Muscle of leg (tissue), 11 donors: ENCODE results near the gene ABHD11. TPM values are rescaled to one million over a fixed set of nuclear protein-coding genes. Genes with fewer than 3 reads are reported as not detected.
"Not testable (repeated sequence)": the region's sequence is repeated elsewhere in the genome, so short reads cannot be mapped to it uniquely, and the experiment has no call there.

ENCODE experiments used
- DNase-seq: peaks from one replicate; pipeline ENCODE4 v3.0.0; 2013
- H3K27ac ChIP-seq: one replicate; pipeline ENCODE4 v1.5.1; 2013; ENCODE audit warnings: mild to moderate bottlenecking, low read length, control low read depth
- H3K27me3 ChIP-seq: one replicate; pipeline ENCODE4 v1.6.1; 2013; ENCODE audit warnings: low read length; ENCODE audit not compliant: control insufficient read depth, insufficient read depth
- H3K36me3 ChIP-seq: one replicate; pipeline ENCODE4 v1.6.1; 2013; ENCODE audit warnings: low read length; ENCODE audit not compliant: control insufficient read depth, insufficient read depth
- H3K4me1 ChIP-seq: one replicate; pipeline ENCODE4 v1.6.1; 2013; ENCODE audit warnings: low read length; ENCODE audit not compliant: control insufficient read depth, insufficient read depth
- H3K4me3 ChIP-seq: one replicate; pipeline ENCODE4 v1.5.1; 2013; ENCODE audit warnings: low read length, control low read depth
- H3K9me3 ChIP-seq: replicated peaks from 2 replicates; pipeline ENCODE4 v1.6.1; 2013; ENCODE audit warnings: low read depth, low read length; ENCODE audit not compliant: control insufficient read depth
- WGBS: methylation state at CpG from one replicate; pipeline ENCODE4 v1.1.5; 2013; ENCODE audit warnings: missing lambda C conversion rate; ENCODE audit not compliant: insufficient coverage; 5-methylcytosine and 5-hydroxymethylcytosine counted together
- polyA plus RNA-seq, 8 donors: library from polyadenylated mRNA; unstranded; fragments of 120-200 nt; gene quantifications; one replicate each; pipeline versions ENCODE4 v1.2.1 to v1.2.3, GENCODE V29; 2013; ENCODE audit warnings: inconsistent platforms in 1 of 8, low replicate concordance in 1 of 8; ENCODE audit not compliant: insufficient read length in 8 of 8, insufficient read depth in 1 of 8
- total RNA-seq: library from RNA; stranded (reverse); fragments of 120-200 nt; gene quantifications from one replicate; pipeline ENCODE4 v1.2.4, GENCODE V29; 2013

The ABHD11 gene
- total and polyA plus RNA-seq, 9 donors, result 9.6 to 17.1 (median 12.9) TPM

GRCh38 chr7:73721377-73721817 lies 17.2 kb downstream of the ABHD11 start:
- peak; percentile 92 for DNase-seq
- peaks cover 3% of the 10 kb centered on the region for H3K27me3 ChIP-seq
- H3K4me3 ChIP-seq, result no peak overlapping the region
- peak overlapping the region; percentile 86 for H3K27ac ChIP-seq
- WGBS, result 50% methylated on average over 3 of the region's 3 CpGs
- H3K36me3 ChIP-seq, result no peaks in the 10 kb centered on the region
- H3K9me3 ChIP-seq, result no peaks in the 10 kb centered on the region
- H3K4me1 ChIP-seq, result peaks cover 45% of the 10 kb centered on the region

GRCh38 chr7:73720443-73720842 lies 18.2 kb downstream of the ABHD11 start:
- H3K27me3 ChIP-seq, DNase-seq, H3K9me3 ChIP-seq, H3K36me3 ChIP-seq, H3K4me3 ChIP-seq, H3K27ac ChIP-seq: not testable (repeated sequence)
- peaks cover 54% of the 10 kb centered on the region for H3K4me1 ChIP-seq
- WGBS, result 89% methylated on average over 6 of the region's 9 CpGs

GRCh38 chr7:73719806-73720169 lies 18.8 kb downstream of the ABHD11 start:
- WGBS, result 21% methylated on average over 4 of the region's 16 CpGs
- peak overlapping the region; percentile 31 for H3K4me3 ChIP-seq
- DNase-seq, result no peak
- H3K27me3 ChIP-seq, result peaks cover 3% of the 10 kb centered on the region
- H3K27ac ChIP-seq, result no peak overlapping the region
- H3K9me3 ChIP-seq, result no peaks in the 10 kb centered on the region
- no peaks in the 10 kb centered on the region for H3K36me3 ChIP-seq
- H3K4me1 ChIP-seq, result peaks cover 58% of the 10 kb centered on the region

- peak; percentile 75 for DNase-seq
- H3K27me3 ChIP-seq, result peaks cover 3% of the 10 kb centered on the region
- H3K36me3 ChIP-seq, result no peaks in the 10 kb centered on the region
- no peaks in the 10 kb centered on the region for H3K9me3 ChIP-seq
- H3K4me3 ChIP-seq, result peak within 1 kb of the TSS; percentile 74
- H3K4me1 ChIP-seq, result peaks cover 58% of the 10 kb centered on the region
- no peak within 1 kb of the TSS for H3K27ac ChIP-seq
- under 1% methylated on average over 64 of the region's 96 CpGs for WGBS
These were observed 19.4 kb downstream of the ABHD11 start, which contains the start of gene STX1A for GRCh38 chr7:73718905-73719805. Gene STX1A, minus strand, starts transcription at chr7:73719669. Its CDS starts 38 bp downstream, at chr7:73719631.

- Histone ChIP-seq H3K4me3 (peak overlapping the region; percentile 74), H3K9me3 (no peaks in the 10 kb centered on the region), H3K27ac (no peak overlapping the region), H3K4me1 (peaks cover 58% of the 10 kb centered on the region), H3K36me3 (no peaks in the 10 kb centered on the region), H3K27me3 (peaks cover 3% of the 10 kb centered on the region)
- no peak for DNase-seq
- WGBS, result 0% methylated on average over 1 of the region's 9 CpGs
These were observed 20.1 kb downstream of the ABHD11 start for GRCh38 chr7:73718438-73718881.

- H3K36me3 ChIP-seq, result no peaks in the 10 kb centered on the region
- peak overlapping the region; percentile 3 for H3K4me3 ChIP-seq
- peaks cover 3% of the 10 kb centered on the region for H3K27me3 ChIP-seq
- H3K27ac ChIP-seq, result no peak overlapping the region
- H3K4me1 ChIP-seq, result peaks cover 58% of the 10 kb centered on the region
- WGBS, result 60% methylated on average over 9 of the region's 10 CpGs
- no peaks in the 10 kb centered on the region for H3K9me3 ChIP-seq
- no peak for DNase-seq
These were observed 20.6 kb downstream of the ABHD11 start for GRCh38 chr7:73717991-73718405.

- H3K4me3 ChIP-seq, result no peak overlapping the region
- no peak overlapping the region for H3K27ac ChIP-seq
- 86% methylated on average over 2 of the region's 13 CpGs for WGBS
- H3K9me3 ChIP-seq, result no peaks in the 10 kb centered on the region
- peaks cover 3% of the 10 kb centered on the region for H3K27me3 ChIP-seq
- no peaks in the 10 kb centered on the region for H3K36me3 ChIP-seq
- peak; percentile 87 for DNase-seq
- H3K4me1 ChIP-seq, result peaks cover 58% of the 10 kb centered on the region
These were observed 21.4 kb downstream of the ABHD11 start for GRCh38 chr7:73717025-73717807.

GRCh38 chr7:73716318-73716890 lies 22.2 kb downstream of the ABHD11 start:
- Histone ChIP-seq H3K9me3 (no peaks in the 10 kb centered on the region), H3K27me3 (peaks cover 3% of the 10 kb centered on the region), H3K27ac (peak overlapping the region; percentile 52), H3K36me3 (no peaks in the 10 kb centered on the region), H3K4me1 (peaks cover 53% of the 10 kb centered on the region), H3K4me3 (no peak overlapping the region)
- WGBS, result 62% methylated on average over 4 of the region's 4 CpGs
- no peak for DNase-seq

GRCh38 chr7:73715648-73716317 lies 22.8 kb downstream of the ABHD11 start:
- DNase-seq, result peak; percentile 87
- Histone ChIP-seq H3K4me1 (peaks cover 47% of the 10 kb centered on the region), H3K36me3 (no peaks in the 10 kb centered on the region), H3K9me3 (no peaks in the 10 kb centered on the region), H3K4me3 (no peak overlapping the region), H3K27me3 (peaks cover 3% of the 10 kb centered on the region), H3K27ac (peak overlapping the region; percentile 75)
- WGBS, result 43% methylated on average over 9 of the region's 16 CpGs
